Measurements from ENCODE around the gene ARFIP1. TPM values are rescaled to one million over a fixed set of nuclear protein-coding genes. Genes with fewer than 3 reads are reported as not detected.

Gene ARFIP1
- total and polyA plus RNA-seq, 2 donors (not counting 1 experiment from before 2014, with no cell fraction given): 11.1 to 23.5 TPM

DNA sequence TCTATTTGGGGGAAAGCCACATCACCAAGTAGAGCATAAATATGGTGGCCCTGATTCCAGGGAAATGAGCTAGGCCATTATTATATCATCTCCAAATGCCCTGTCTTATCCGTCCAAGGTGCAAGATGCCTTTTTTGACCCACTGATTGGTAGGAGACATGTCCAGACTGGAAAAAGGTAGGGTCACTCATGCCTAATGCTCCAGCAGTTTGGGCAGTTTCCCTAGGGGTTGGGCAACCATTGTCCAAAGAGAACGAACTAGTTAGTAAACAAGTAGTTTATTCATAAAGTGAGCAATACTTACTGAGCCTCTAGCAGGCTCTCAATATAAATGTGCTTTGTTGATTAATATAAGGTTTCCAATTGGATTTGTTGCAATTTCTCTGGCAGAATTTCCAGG lies 162.6 kb downstream of the ARFIP1 start:
- Histone ChIP-seq H4K20me1 (ENCODE audit: control insufficient read depth, insufficient read depth, low read length, poor library complexity, severe bottlenecking) (no peaks in the 10 kb centered on the region), H3K4me1 (ENCODE audit: control insufficient read depth in 2 of 2, insufficient read depth in 2 of 2, low read length in 2 of 2) (peaks cover 11 to 12% of the 10 kb centered on the region in 2 donors), H3K4me2 (replicated peaks; ENCODE audit: low read depth, low read length, poor library complexity, severe bottlenecking) (no peak overlapping the region), H2AFZ (ENCODE audit: insufficient read depth, low read depth, low read length, poor library complexity, severe bottlenecking) (no peak overlapping the region), H3K4me3 (ENCODE audit: control extremely low read depth in 1 of 5, extremely low read depth in 1 of 5, insufficient read depth in 1 of 5, low read depth in 2 of 5, low read length in 4 of 5) (no peak overlapping the region), H3K9ac (ENCODE audit: low read length) (no peak overlapping the region), H3K27me3 (replicated peaks in 1 of 4; ENCODE audit: control extremely low read depth in 1 of 4, control insufficient read depth in 3 of 4, insufficient read depth in 4 of 4, low read length in 3 of 4) (peaks cover 0 to 24% (median 16%) of the 10 kb centered on the region in 4 experiments), H3K27ac (ENCODE audit: low read length in 2 of 2) (no peak overlapping the region), H3K36me3 (replicated peaks in 1 of 2; ENCODE audit: control extremely low read depth in 1 of 2, control insufficient read depth in 1 of 2, extremely low read depth in 1 of 2, insufficient read depth in 2 of 2, low read length in 1 of 2) (no peaks in the 10 kb centered on the region), H3K9me3 (ENCODE audit: control extremely low read depth in 1 of 3, control insufficient read depth in 2 of 3, insufficient read depth in 1 of 3, low read length in 2 of 3) (no peaks in the 10 kb centered on the region), H3K79me2 (ENCODE audit: control insufficient read depth, insufficient read depth, low read length) (no peaks in the 10 kb centered on the region)
- POLR2A ChIA-PET: no interaction called here
- no CpG with 5 or more reads among the region's 2 CpGs for WGBS (ENCODE audit: insufficient coverage)
- Mint-ChIP-seq H3K27ac (no peak overlapping the region), H3K4me1 (peaks cover 11% of the 10 kb centered on the region), H3K27me3 (peaks cover 40% of the 10 kb centered on the region), H3K9me3 (ENCODE audit: insufficient read depth) (no peaks in the 10 kb centered on the region), H3K4me3 (no peak overlapping the region)
- DNase-seq (no peak), ATAC-seq (ENCODE audit: low read depth) (no peak)
- no peak for TF ChIP-seq EZH2 (IDR thresholded peaks at IDR 0.05; ENCODE audit: borderline replicate concordance, insufficient read depth, low read depth, low read length, poor library complexity, severe bottlenecking)
- TF ChIP-seq, protein P1, sequence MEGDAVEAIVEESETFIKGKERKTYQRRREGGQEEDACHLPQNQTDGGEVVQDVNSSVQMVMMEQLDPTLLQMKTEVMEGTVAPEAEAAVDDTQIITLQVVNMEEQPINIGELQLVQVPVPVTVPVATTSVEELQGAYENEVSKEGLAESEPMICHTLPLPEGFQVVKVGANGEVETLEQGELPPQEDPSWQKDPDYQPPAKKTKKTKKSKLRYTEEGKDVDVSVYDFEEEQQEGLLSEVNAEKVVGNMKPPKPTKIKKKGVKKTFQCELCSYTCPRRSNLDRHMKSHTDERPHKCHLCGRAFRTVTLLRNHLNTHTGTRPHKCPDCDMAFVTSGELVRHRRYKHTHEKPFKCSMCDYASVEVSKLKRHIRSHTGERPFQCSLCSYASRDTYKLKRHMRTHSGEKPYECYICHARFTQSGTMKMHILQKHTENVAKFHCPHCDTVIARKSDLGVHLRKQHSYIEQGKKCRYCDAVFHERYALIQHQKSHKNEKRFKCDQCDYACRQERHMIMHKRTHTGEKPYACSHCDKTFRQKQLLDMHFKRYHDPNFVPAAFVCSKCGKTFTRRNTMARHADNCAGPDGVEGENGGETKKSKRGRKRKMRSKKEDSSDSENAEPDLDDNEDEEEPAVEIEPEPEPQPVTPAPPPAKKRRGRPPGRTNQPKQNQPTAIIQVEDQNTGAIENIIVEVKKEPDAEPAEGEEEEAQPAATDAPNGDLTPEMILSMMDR (IDR thresholded peaks at IDR 0.05): no peak
- intact Hi-C loops (cut with micrococcal nuclease): no loop called here
- CTCF ChIA-PET: no interaction called here

DNA sequence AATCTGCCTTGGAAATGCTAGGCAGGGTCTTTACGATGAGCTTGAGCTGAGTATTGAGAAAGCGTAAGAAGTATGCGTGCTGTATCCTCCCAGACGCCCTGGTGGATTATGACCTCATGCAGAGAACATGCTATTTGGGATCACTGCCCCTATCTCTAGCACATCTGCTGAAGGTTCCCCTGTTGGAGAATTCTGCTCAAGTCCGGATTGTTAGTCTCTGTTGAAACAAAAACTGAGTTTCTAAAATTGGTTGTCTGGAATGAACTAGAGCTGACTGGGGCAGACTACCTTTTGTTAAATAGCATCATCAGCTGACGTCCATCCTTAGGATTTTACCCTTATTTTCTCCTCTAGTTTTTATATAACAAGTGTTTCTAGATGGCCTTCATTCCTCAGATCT lies 163.9 kb downstream of the ARFIP1 start:
- intact Hi-C loops (cut with micrococcal nuclease): no loop called here
- POLR2A ChIA-PET: no interaction called here
- Histone ChIP-seq H3K4me1 (ENCODE audit: control insufficient read depth in 2 of 2, insufficient read depth in 2 of 2, low read length in 2 of 2) (peaks cover 1% of the 10 kb centered on the region in 2 donors), H3K79me2 (ENCODE audit: control insufficient read depth, insufficient read depth, low read length) (no peaks in the 10 kb centered on the region), H3K4me2 (replicated peaks; ENCODE audit: low read depth, low read length, poor library complexity, severe bottlenecking) (no peak overlapping the region), H3K9me3 (ENCODE audit: control extremely low read depth in 1 of 3, control insufficient read depth in 2 of 3, insufficient read depth in 1 of 3, low read length in 2 of 3) (no peaks in the 10 kb centered on the region), H3K36me3 (replicated peaks in 1 of 2; ENCODE audit: control extremely low read depth in 1 of 2, control insufficient read depth in 1 of 2, extremely low read depth in 1 of 2, insufficient read depth in 2 of 2, low read length in 1 of 2) (no peaks in the 10 kb centered on the region), H3K27ac (ENCODE audit: low read length in 2 of 2) (no peak overlapping the region), H3K4me3 (ENCODE audit: control extremely low read depth in 1 of 5, extremely low read depth in 1 of 5, insufficient read depth in 1 of 5, low read depth in 2 of 5, low read length in 4 of 5) (no peak overlapping the region), H3K9ac (ENCODE audit: low read length) (no peak overlapping the region), H2AFZ (ENCODE audit: insufficient read depth, low read depth, low read length, poor library complexity, severe bottlenecking) (no peak overlapping the region), H4K20me1 (ENCODE audit: control insufficient read depth, insufficient read depth, low read length, poor library complexity, severe bottlenecking) (no peaks in the 10 kb centered on the region), H3K27me3 (replicated peaks in 1 of 4; ENCODE audit: control extremely low read depth in 1 of 4, control insufficient read depth in 3 of 4, insufficient read depth in 4 of 4, low read length in 3 of 4) (peaks cover 0 to 13% (median 9%) of the 10 kb centered on the region in 4 experiments)
- ATAC-seq (ENCODE audit: low read depth): no peak
- Mint-ChIP-seq H3K27ac (no peak overlapping the region), H3K9me3 (ENCODE audit: insufficient read depth) (no peaks in the 10 kb centered on the region), H3K27me3 (peaks cover 42% of the 10 kb centered on the region), H3K4me3 (no peak overlapping the region), H3K4me1 (peaks cover 1% of the 10 kb centered on the region)
- CTCF ChIA-PET: interaction anchor here (1.1 kb wide), 1 partner anchor 184 kb away, joined by 3 read pairs; no protein-coding TSS in a partner anchor
- DNase-seq: no peak
- 100% methylated on average over 4 of the region's 6 CpGs for WGBS (ENCODE audit: insufficient coverage)
- no peak for TF ChIP-seq EZH2 (IDR thresholded peaks at IDR 0.05; ENCODE audit: borderline replicate concordance, insufficient read depth, low read depth, low read length, poor library complexity, severe bottlenecking)
- TF ChIP-seq, protein P1 (IDR thresholded peaks at IDR 0.05): no peak
